A549 (cell line): ENCODE results near the gene SPPL2B. TPM values are rescaled to one million over a fixed set of nuclear protein-coding genes. Genes with fewer than 3 reads are reported as not detected.

ENCODE experiments used
- ATAC-seq, 2 experiments: fragments of 200-7000 bp in 1 of 2; fragments of >200 bp in 1 of 2; cut with Nextera tagmentation in 1 of 2; cut with Tn5 transposase in 1 of 2; 3 replicates each; pipeline versions ENCODE4 v1.8.0 to v1.9.1; 2018 to 2020; ENCODE audit warnings: mild to moderate bottlenecking in 1 of 2, moderate library complexity in 1 of 2
- CTCF ChIA-PET: fragments of 300-600 bp; sonication (Branson Sonifier 250); formaldehyde crosslinking; extraction: SDS; loops from one replicate; lab custom pipeline; 2021; ENCODE audit warnings: antibody characterized with exemption, inconsistent platforms; lab: Yijun Ruan, JAX
- POLR2A ChIA-PET: fragments of 350-600 bp; formaldehyde crosslinking; extraction: SDS; loops from one replicate; lab custom pipeline; 2021; ENCODE audit warnings: antibody characterized with exemption, inconsistent platforms; lab: Yijun Ruan, JAX
- DNase-seq, 2 experiments: peaks; one replicate each; pipeline versions ENCODE4 v3.0.0 to v3.0.0-alpha.2; 2011 to 2016; ENCODE audit warnings: low read depth in 1 of 2, low spot score in 1 of 2
- FAIRE-seq: peaks from 2 replicates; lab custom pipeline; 2011; peaks lifted over from hg19 to GRCh38; lab: Jason Lieb, UNC
- H3K27ac ChIP-seq, 2 experiments: fragments of >200 bp; sonication (Bioruptor Twin); formaldehyde crosslinking; 3 replicates each; pipeline ENCODE4 v1.5.1; 2016 to 2017
- H3K4me1 ChIP-seq: fragments of >200 bp; sonication (Bioruptor Twin); formaldehyde crosslinking; 3 replicates; pipeline ENCODE4 v1.6.1; 2016
- H3K4me2 ChIP-seq: fragments of >200 bp; sonication (Bioruptor Twin); formaldehyde crosslinking; 3 replicates; pipeline ENCODE4 v1.6.1; 2016
- H3K4me3 ChIP-seq: fragments of >200 bp; sonication (Bioruptor Twin); formaldehyde crosslinking; 3 replicates; pipeline ENCODE4 v1.5.1; 2016
- H3K9me3 ChIP-seq: fragments of >200 bp; sonication (Bioruptor Twin); formaldehyde crosslinking; 3 replicates; pipeline ENCODE4 v1.6.1; 2016
- CEBPB ChIP-seq, 2 experiments: fragments of >200 bp in 1 of 2; sonication (Bioruptor Twin) in 1 of 2; formaldehyde crosslinking in 1 of 2; IDR thresholded peaks; 2 replicates each; pipeline ENCODE4 v1.6.1; 2012 to 2016
- CHD4 ChIP-seq: fragments of 200-600 bp; sonication (generic); IDR thresholded peaks from 2 replicates; pipeline ENCODE4 v1.6.1; 2016; ENCODE audit warnings: antibody characterized with exemption, mild to moderate bottlenecking, borderline replicate concordance
- ESRRA ChIP-seq: fragments of 150-350 bp; IDR thresholded peaks from 2 replicates; pipeline ENCODE4 v1.6.1; 2014; ENCODE audit warnings: mild to moderate bottlenecking, low read length, borderline replicate concordance
- FOXS1 ChIP-seq: fragments of 250-450 bp; sonication (Bioruptor Pico); IDR thresholded peaks from 2 replicates; pipeline ENCODE4 v1.5.0; 2020; ENCODE audit warnings: mild to moderate bottlenecking, moderate library complexity
- GATA3 ChIP-seq: IDR thresholded peaks from 2 replicates; pipeline ENCODE4 v1.6.1; 2012; ENCODE audit warnings: borderline replicate concordance
- HDAC2 ChIP-seq: fragments of 200-600 bp; sonication (generic); IDR thresholded peaks from 2 replicates; pipeline ENCODE4 v1.6.1; 2016
- HOXA7 ChIP-seq: fragments of 250-450 bp; sonication (Bioruptor Pico); IDR thresholded peaks from 2 replicates; pipeline ENCODE4 v1.5.0; 2020; ENCODE audit warnings: mild to moderate bottlenecking, moderate library complexity
- MAFK ChIP-seq: fragments of 450-650 bp; IDR thresholded peaks from 2 replicates; pipeline ENCODE4 v1.6.1; 2014; ENCODE audit not compliant: partially characterized antibody
- MAZ ChIP-seq: fragments of 150-350 bp; IDR thresholded peaks from 2 replicates; pipeline ENCODE4 v1.6.1; 2014; ENCODE audit warnings: antibody characterized with exemption, low read depth, low read length, borderline replicate concordance
- MYC ChIP-seq: IDR thresholded peaks from 2 replicates; pipeline ENCODE4 v1.6.1; 2012; ENCODE audit warnings: mild to moderate bottlenecking, inconsistent platforms, low read length, improper control_type of control experiment, borderline replicate concordance
- PBX3 ChIP-seq: IDR thresholded peaks from 2 replicates; pipeline ENCODE4 v1.6.1; 2012
- POLR2A ChIP-seq: IDR thresholded peaks from 2 replicates; pipeline ENCODE4 v1.6.1; 2012; ENCODE audit warnings: mild to moderate bottlenecking, low read length
- POLR2AphosphoS2 ChIP-seq: conservative IDR thresholded peaks from 2 replicates; pipeline ENCODE4 v1.6.1; 2012; ENCODE audit warnings: low read length, improper control_type of control experiment, inconsistent platforms
- RAD21 ChIP-seq, 2 experiments: fragments of >200 bp in 1 of 2; sonication (Bioruptor Twin) in 1 of 2; formaldehyde crosslinking in 1 of 2; IDR thresholded peaks in 1 of 2; conservative IDR thresholded peaks in 1 of 2; 2 replicates in 1 of 2; 3 replicates in 1 of 2; pipeline ENCODE4 v1.6.1; 2012 to 2018; ENCODE audit warnings: inconsistent platforms in 1 of 2
- RARB ChIP-seq: fragments of 250-450 bp; sonication (Bioruptor Pico); IDR thresholded peaks from 2 replicates; pipeline ENCODE4 v1.8.0; 2021; ENCODE audit warnings: mild to moderate bottlenecking, moderate library complexity
- RCOR1 ChIP-seq: fragments of 150-350 bp; IDR thresholded peaks from 2 replicates; pipeline ENCODE4 v1.6.1; 2014; ENCODE audit warnings: antibody characterized with exemption, low read length, low read depth
- RNF2 ChIP-seq: fragments of 200-600 bp; sonication (generic); IDR thresholded peaks from 2 replicates; pipeline ENCODE4 v1.6.1; 2016; ENCODE audit warnings: low read depth, mild to moderate bottlenecking, antibody characterized with exemption, moderate library complexity, borderline replicate concordance
- SMC3 ChIP-seq: fragments of >200 bp; sonication (Bioruptor Twin); formaldehyde crosslinking; IDR thresholded peaks from 3 replicates; pipeline ENCODE4 v1.6.1; 2018; ENCODE audit warnings: inconsistent platforms
- whole genome bisulfite sequencing: methylation state at CpG from one replicate; pipeline ENCODE4 v1.1.6; 2017; ENCODE audit errors: missing lambda C conversion rate; 5-methylcytosine and 5-hydroxymethylcytosine counted together
- polyA plus RNA-seq, 4 experiments: library from polyadenylated mRNA; depleted of rRNA in 3 of 4; stranded (reverse); fragments of >200 nt; fragmentation: RNase III in 1 of 4; extraction: RNeasy Plus Mini Kit Qiagen cat#74134 plus additional on column Dnase treatment in 1 of 4; gene quantifications; 2 replicates in 3 of 4; 3 replicates in 1 of 4; pipeline ENCODE4 v1.2.3, GENCODE V29; 2011 to 2017
- TF ChIP-seq, protein P1 (sequence below): fragments of >200 bp; sonication (Bioruptor Twin); formaldehyde crosslinking; IDR thresholded peaks from 2 replicates; pipeline ENCODE4 v1.6.1; 2016
- TF ChIP-seq, protein P2 (sequence below): fragments of >200 bp; sonication (Bioruptor Twin); formaldehyde crosslinking; IDR thresholded peaks from 3 replicates; pipeline ENCODE4 v1.6.1; 2016
- TF ChIP-seq, protein P3 (sequence below): fragments of 150-350 bp; IDR thresholded peaks from 2 replicates; pipeline ENCODE4 v1.6.1; 2014; ENCODE audit warnings: low read depth, mild to moderate bottlenecking, low read length
- TF ChIP-seq, protein P4 (sequence below): fragments of >200 bp; sonication (Bioruptor Twin); formaldehyde crosslinking; IDR thresholded peaks from 3 replicates; pipeline ENCODE4 v1.5.1; 2016
- TF ChIP-seq, protein P5 (sequence below): IDR thresholded peaks from 2 replicates; pipeline ENCODE4 v1.6.1; 2012

Gene SPPL2B
- polyA plus RNA-seq, 2 of the 4 experiments (the other 2 are of a cell fraction): 11.3 to 36.5 TPM

DNA sequence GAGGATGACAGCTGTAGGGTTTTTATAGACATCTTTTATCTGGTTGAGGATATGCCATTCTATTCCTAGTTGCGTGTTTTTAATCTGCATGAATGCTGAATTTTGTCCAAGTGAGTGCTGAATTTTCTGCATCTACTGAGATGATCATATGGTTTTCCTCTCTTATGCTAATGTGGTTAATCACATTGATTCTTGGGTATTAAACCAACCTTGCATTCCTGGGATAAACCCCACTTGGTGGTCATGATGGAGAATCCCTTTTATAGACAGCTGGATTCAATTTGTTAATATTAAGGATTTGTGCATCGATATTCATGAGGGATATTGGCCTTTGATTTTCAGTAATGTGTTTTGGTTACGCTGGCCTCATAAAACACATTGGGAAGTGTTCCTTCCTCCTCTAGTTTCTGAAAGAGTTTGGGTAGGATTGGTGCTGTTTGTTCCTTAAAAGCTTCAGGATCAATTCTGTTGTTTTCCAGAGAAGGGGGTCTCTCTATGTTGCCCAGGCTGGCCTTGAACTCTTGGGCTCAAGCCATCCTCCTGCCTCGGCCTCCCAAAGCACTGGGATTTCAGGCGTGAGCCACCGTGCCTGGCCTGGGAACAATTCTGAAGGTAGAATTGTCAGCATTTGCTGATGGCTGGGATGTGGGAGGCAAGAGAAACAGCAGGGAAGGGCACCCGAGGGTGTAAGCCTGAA is 13.2 kb upstream of the SPPL2B start:
- H3K4me2 ChIP-seq: no peak overlapping the region
- TF ChIP-seq, protein P1, sequence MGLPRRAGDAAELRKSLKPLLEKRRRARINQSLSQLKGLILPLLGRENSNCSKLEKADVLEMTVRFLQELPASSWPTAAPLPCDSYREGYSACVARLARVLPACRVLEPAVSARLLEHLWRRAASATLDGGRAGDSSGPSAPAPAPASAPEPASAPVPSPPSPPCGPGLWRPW: no peak
- no peak for TF ChIP-seq CHD4
- TF ChIP-seq RNF2: no peak
- no peak for TF ChIP-seq FOXS1 (CRISPR knock-in tag)
- TF ChIP-seq MYC: no peak
- TF ChIP-seq, protein P2, sequence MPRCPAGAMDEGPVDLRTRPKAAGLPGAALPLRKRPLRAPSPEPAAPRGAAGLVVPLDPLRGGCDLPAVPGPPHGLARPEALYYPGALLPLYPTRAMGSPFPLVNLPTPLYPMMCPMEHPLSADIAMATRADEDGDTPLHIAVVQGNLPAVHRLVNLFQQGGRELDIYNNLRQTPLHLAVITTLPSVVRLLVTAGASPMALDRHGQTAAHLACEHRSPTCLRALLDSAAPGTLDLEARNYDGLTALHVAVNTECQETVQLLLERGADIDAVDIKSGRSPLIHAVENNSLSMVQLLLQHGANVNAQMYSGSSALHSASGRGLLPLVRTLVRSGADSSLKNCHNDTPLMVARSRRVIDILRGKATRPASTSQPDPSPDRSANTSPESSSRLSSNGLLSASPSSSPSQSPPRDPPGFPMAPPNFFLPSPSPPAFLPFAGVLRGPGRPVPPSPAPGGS: no peak
- no peak for TF ChIP-seq POLR2AphosphoS2
- TF ChIP-seq MAFK: no peak
- TF ChIP-seq RARB (CRISPR knock-in tag): no peak
- no peak for TF ChIP-seq GATA3
- no peak for TF ChIP-seq CEBPB (IDR thresholded peaks at IDR 0.05)
- no peak for TF ChIP-seq HOXA7 (CRISPR knock-in tag)
- TF ChIP-seq MAZ: no peak
- TF ChIP-seq POLR2A: no peak
- no peak for TF ChIP-seq HDAC2
- TF ChIP-seq PBX3: no peak
- TF ChIP-seq RCOR1: no peak
- FAIRE-seq (no peak), DNase-seq (no peak), ATAC-seq (no peak)
- no peak overlapping the region for H3K27ac ChIP-seq
- 76% methylated on average over 7 of the region's 7 CpGs for WGBS
- no peak overlapping the region for H3K4me3 ChIP-seq
- ChIA-PET POLR2A (no interaction called here), CTCF (interaction anchor here (0.6 to 2.3 kb wide), 11 partner anchors 9 to 378 kb away, joined by 3 to 12 read pairs (median 4); partner anchors contain the start of genes PEAK3 and PLEKHJ1)
- H3K9me3 ChIP-seq: peaks cover 15% of the 10 kb centered on the region; the same call in 2 of the 3 replicates
- no peaks in the 10 kb centered on the region for H3K4me1 ChIP-seq

GRCh38 chr19:2315818-2316353 is 12.6 kb upstream of the SPPL2B start:
- Histone ChIP-seq H3K4me2 (no peak overlapping the region), H3K4me1 (no peaks in the 10 kb centered on the region), H3K27ac (no peak overlapping the region), H3K9me3 (peaks cover 15% of the 10 kb centered on the region; the same call in 2 of the 3 replicates), H3K4me3 (no peak overlapping the region)
- DNase-seq (peak in 1 of 2 experiments; percentile 43), ATAC-seq (peak; percentile 71 to 85), FAIRE-seq (no peak)
- CTCF ChIA-PET: interaction anchor here (0.6 to 2.3 kb wide), 12 partner anchors 10 to 379 kb away, joined by 3 to 12 read pairs (median 4); partner anchors contain the start of genes PEAK3 and PLEKHJ1
- WGBS: 52% methylated on average over 15 of the region's 22 CpGs
- POLR2A ChIA-PET: no interaction called here
- TF ChIP-seq CEBPB (IDR thresholded peaks at IDR 0.05) (no peak), RAD21 (conservative IDR thresholded peaks at IDR 0.05 in 1 of 2, IDR thresholded peaks at IDR 0.05 in 1 of 2) (peak; percentile 67 to 71), SMC3 (peak; percentile 46; the same call in 2 of the 3 replicates), ESRRA (no peak)
- TF ChIP-seq, protein P3, sequence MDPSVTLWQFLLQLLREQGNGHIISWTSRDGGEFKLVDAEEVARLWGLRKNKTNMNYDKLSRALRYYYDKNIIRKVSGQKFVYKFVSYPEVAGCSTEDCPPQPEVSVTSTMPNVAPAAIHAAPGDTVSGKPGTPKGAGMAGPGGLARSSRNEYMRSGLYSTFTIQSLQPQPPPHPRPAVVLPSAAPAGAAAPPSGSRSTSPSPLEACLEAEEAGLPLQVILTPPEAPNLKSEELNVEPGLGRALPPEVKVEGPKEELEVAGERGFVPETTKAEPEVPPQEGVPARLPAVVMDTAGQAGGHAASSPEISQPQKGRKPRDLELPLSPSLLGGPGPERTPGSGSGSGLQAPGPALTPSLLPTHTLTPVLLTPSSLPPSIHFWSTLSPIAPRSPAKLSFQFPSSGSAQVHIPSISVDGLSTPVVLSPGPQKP: no peak
- TF ChIP-seq, protein P4, sequence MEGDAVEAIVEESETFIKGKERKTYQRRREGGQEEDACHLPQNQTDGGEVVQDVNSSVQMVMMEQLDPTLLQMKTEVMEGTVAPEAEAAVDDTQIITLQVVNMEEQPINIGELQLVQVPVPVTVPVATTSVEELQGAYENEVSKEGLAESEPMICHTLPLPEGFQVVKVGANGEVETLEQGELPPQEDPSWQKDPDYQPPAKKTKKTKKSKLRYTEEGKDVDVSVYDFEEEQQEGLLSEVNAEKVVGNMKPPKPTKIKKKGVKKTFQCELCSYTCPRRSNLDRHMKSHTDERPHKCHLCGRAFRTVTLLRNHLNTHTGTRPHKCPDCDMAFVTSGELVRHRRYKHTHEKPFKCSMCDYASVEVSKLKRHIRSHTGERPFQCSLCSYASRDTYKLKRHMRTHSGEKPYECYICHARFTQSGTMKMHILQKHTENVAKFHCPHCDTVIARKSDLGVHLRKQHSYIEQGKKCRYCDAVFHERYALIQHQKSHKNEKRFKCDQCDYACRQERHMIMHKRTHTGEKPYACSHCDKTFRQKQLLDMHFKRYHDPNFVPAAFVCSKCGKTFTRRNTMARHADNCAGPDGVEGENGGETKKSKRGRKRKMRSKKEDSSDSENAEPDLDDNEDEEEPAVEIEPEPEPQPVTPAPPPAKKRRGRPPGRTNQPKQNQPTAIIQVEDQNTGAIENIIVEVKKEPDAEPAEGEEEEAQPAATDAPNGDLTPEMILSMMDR: peak; percentile 36; the same call in 2 of the 3 replicates
- TF ChIP-seq, protein P5, sequence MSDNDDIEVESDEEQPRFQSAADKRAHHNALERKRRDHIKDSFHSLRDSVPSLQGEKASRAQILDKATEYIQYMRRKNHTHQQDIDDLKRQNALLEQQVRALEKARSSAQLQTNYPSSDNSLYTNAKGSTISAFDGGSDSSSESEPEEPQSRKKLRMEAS: no peak
